Naive thymus-derived CD4-positive, alpha-beta T cell (primary cell): Measurements from ENCODE around the gene LUZP2. TPM values are rescaled to one million over a fixed set of nuclear protein-coding genes. Genes with fewer than 3 reads are reported as not detected.

ENCODE experiments used
- ATAC-seq: fragments of 150-1000 bp; cut with Tn5 transposase; 2 replicates; pipeline ENCODE4 v1.10.0; 2021; ENCODE audit warnings: mild to moderate bottlenecking, moderate library complexity
- CTCF ChIA-PET: fragments of 350-600 bp; sonication (Branson Sonifier 250); formaldehyde crosslinking; loops from one replicate; lab custom pipeline; 2021; ENCODE audit warnings: antibody characterized with exemption; lab: Charles Lee
- POLR2A ChIA-PET: fragments of 350-600 bp; sonication (Branson Sonifier 250); formaldehyde crosslinking; loops from one replicate; lab custom pipeline; 2021; ENCODE audit warnings: antibody characterized with exemption, inconsistent platforms; lab: Charles Lee
- DNase-seq, 9 donors: peaks; one replicate each; pipeline versions ENCODE4 v3.0.0 to v3.0.0-alpha.2; 2020 to 2022; ENCODE audit warnings: mixed read lengths in 1 of 9
- H3K27ac ChIP-seq: one replicate; pipeline ENCODE4 v1.7.0; 2013; ENCODE audit warnings: mild to moderate bottlenecking, low read depth, low read length, moderate library complexity
- H3K27me3 ChIP-seq, 2 donors: one replicate each; pipeline ENCODE4 v1.7.0; 2013; ENCODE audit warnings: low read length in 2 of 2, mild to moderate bottlenecking in 2 of 2, moderate library complexity in 2 of 2; ENCODE audit not compliant: control insufficient read depth in 2 of 2, insufficient read depth in 2 of 2
- H3K36me3 ChIP-seq, 3 experiments: 1 replicate in 2 of 3; 2 replicates in 1 of 3; pipeline ENCODE4 v1.7.0; 2013; ENCODE audit warnings: low read length in 3 of 3, mild to moderate bottlenecking in 3 of 3, moderate library complexity in 1 of 3; ENCODE audit not compliant: insufficient read depth in 3 of 3, control insufficient read depth in 2 of 3
- H3K4me1 ChIP-seq, 2 donors: one replicate each; pipeline ENCODE4 v1.7.0; 2013; ENCODE audit warnings: low read length in 2 of 2, mild to moderate bottlenecking in 2 of 2, moderate library complexity in 1 of 2; ENCODE audit not compliant: control insufficient read depth in 2 of 2, insufficient read depth in 2 of 2
- H3K4me3 ChIP-seq: 2 replicates; pipeline ENCODE4 v1.7.0; 2013; ENCODE audit warnings: mild to moderate bottlenecking, low read length
- H3K9me3 ChIP-seq, 3 experiments: 1 replicate in 2 of 3; 2 replicates in 1 of 3; pipeline ENCODE4 v1.7.0; 2013; ENCODE audit warnings: low read length in 3 of 3; ENCODE audit not compliant: control insufficient read depth in 2 of 3
- H3K27ac Mint-ChIP-seq, 9 donors: one replicate each; pipeline ENCODE4 v1.8.0; 2020 to 2022; ENCODE audit warnings: mixed read lengths in 9 of 9, mild to moderate bottlenecking in 8 of 9, moderate library complexity in 5 of 9, inconsistent platforms in 2 of 9
- H3K27me3 Mint-ChIP-seq, 5 donors: one replicate each; pipeline ENCODE4 v1.8.0; 2021 to 2022; ENCODE audit warnings: mixed read lengths in 5 of 5, mild to moderate bottlenecking in 1 of 5
- H3K36me3 Mint-ChIP-seq, 5 donors: one replicate each; pipeline ENCODE4 v1.8.0; 2020 to 2022; ENCODE audit warnings: mixed read lengths in 5 of 5, mild to moderate bottlenecking in 3 of 5, inconsistent platforms in 1 of 5
- H3K4me1 Mint-ChIP-seq, 7 donors: one replicate each; pipeline ENCODE4 v1.8.0; 2020 to 2022; ENCODE audit warnings: mixed read lengths in 7 of 7, mild to moderate bottlenecking in 3 of 7, inconsistent platforms in 1 of 7
- H3K4me3 Mint-ChIP-seq, 10 donors: one replicate each; pipeline ENCODE4 v1.8.0; 2020 to 2022; ENCODE audit warnings: mild to moderate bottlenecking in 10 of 10, mixed read lengths in 10 of 10, moderate library complexity in 6 of 10, inconsistent platforms in 2 of 10
- H3K9me3 Mint-ChIP-seq, 11 donors: one replicate each; pipeline ENCODE4 v1.8.0; 2020 to 2022; ENCODE audit warnings: mixed read lengths in 11 of 11, mild to moderate bottlenecking in 4 of 11, inconsistent platforms in 1 of 11, moderate library complexity in 1 of 11
- intact Hi-C, 2 donors: fragments of 100-400 bp; cut with micrococcal nuclease; formaldehyde crosslinking; loops; one replicate each; pipeline ENCODE4 v1.15.1; 2023
- polyA plus RNA-seq, 2 donors: library from polyadenylated mRNA; unstranded; fragments of 300-500 nt; fragmentation: Illumina TruSeq; gene quantifications; one replicate each; pipeline ENCODE4 v1.2.3, GENCODE V29; 2021
- total RNA-seq, 6 experiments: library from RNA in 5 of 6; stranded (reverse) in 5 of 6; gene quantifications; 1 replicate in 5 of 6; 2 replicates in 1 of 6; pipeline ENCODE4 v1.2.3 and lab custom pipeline; 2021 to 2026

Gene LUZP2
- total and polyA plus RNA-seq, 7 experiments from 2014 or later, result not detected

GRCh38 chr11:25119416-25119815 lies 622.6 kb downstream of the LUZP2 start:
- Histone ChIP-seq H3K9me3 (no peaks in the 10 kb centered on the region), H3K27ac (no peak overlapping the region), H3K4me3 (no peak overlapping the region), H3K4me1 (no peaks in the 10 kb centered on the region), H3K27me3 (no peaks in the 10 kb centered on the region), H3K36me3 (no peaks in the 10 kb centered on the region)
- DNase-seq (no peak), ATAC-seq (no peak)
- Mint-ChIP-seq H3K27ac (no peak overlapping the region), H3K36me3 (no peaks in the 10 kb centered on the region), H3K4me3 (no peak overlapping the region), H3K9me3 (peaks cover 0 to 14% (median 8%) of the 10 kb centered on the region in 11 donors), H3K4me1 (no peaks in the 10 kb centered on the region), H3K27me3 (no peaks in the 10 kb centered on the region)
- POLR2A ChIA-PET, result no interaction called here
- intact Hi-C loops, result no loop called here
- CTCF ChIA-PET, result no interaction called here
